BE2C (cell line): ENCODE data around the gene RIMS4.

Experiments used
- DNase-seq: peaks from one replicate; pipeline ENCODE4 v3.0.0-alpha.2; 2020
- H3K27me3 ChIP-seq: fragments of 250-450 bp; sonication (Bioruptor Pico); 2 replicates; pipeline ENCODE4 v1.5.1; 2020; ENCODE audit warnings: mild to moderate bottlenecking
- H3K36me3 ChIP-seq: fragments of 250-450 bp; sonication (Bioruptor Pico); 2 replicates; pipeline ENCODE4 v1.5.1; 2020; ENCODE audit warnings: mild to moderate bottlenecking
- H3K4me1 ChIP-seq: fragments of 250-450 bp; sonication (Bioruptor Pico); 2 replicates; pipeline ENCODE4 v1.5.1; 2020
- H3K4me3 ChIP-seq: 2 replicates; pipeline ENCODE4 v1.5.1; 2011; ENCODE audit warnings: low read depth, low read length
- H3K9me3 ChIP-seq: fragments of 250-450 bp; sonication (Bioruptor Pico); 2 replicates; pipeline ENCODE4 v1.5.1; 2020
- CTCF ChIP-seq: IDR thresholded peaks from 2 replicates; pipeline ENCODE4 v1.5.1; 2012; ENCODE audit warnings: mild to moderate bottlenecking, low read depth, low read length

The RIMS4 gene

GRCh38 chr20:44717986-44718385, 92.4 kb downstream of the RIMS4 start:
- TF ChIP-seq CTCF, result peak; percentile 42
- peaks cover 4% of the 10 kb centered on the region for H3K4me1 ChIP-seq
- no peak for DNase-seq

GRCh38 chr20:44716309-44717106, 93.8 kb downstream of the RIMS4 start:
- H3K9me3 ChIP-seq, result no peaks in the 10 kb centered on the region
- no peaks in the 10 kb centered on the region for H3K27me3 ChIP-seq
- H3K36me3 ChIP-seq, result no peaks in the 10 kb centered on the region
- DNase-seq, result no peak
- no peak for TF ChIP-seq CTCF
- peaks cover 4% of the 10 kb centered on the region for H3K4me1 ChIP-seq
- no peak overlapping the region for H3K4me3 ChIP-seq

More at GRCh38 chr20:44717986-44718385, 92.4 kb downstream of the RIMS4 start:
- Histone ChIP-seq H3K4me3 (no peak overlapping the region), H3K27me3 (no peaks in the 10 kb centered on the region), H3K9me3 (no peaks in the 10 kb centered on the region), H3K36me3 (no peaks in the 10 kb centered on the region)

- no peak for DNase-seq
- Histone ChIP-seq H3K4me3 (no peak overlapping the region), H3K4me1 (peaks cover 2% of the 10 kb centered on the region), H3K27me3 (no peaks in the 10 kb centered on the region), H3K9me3 (no peaks in the 10 kb centered on the region), H3K36me3 (no peaks in the 10 kb centered on the region)
- TF ChIP-seq CTCF, result no peak
Observed at GRCh38 chr20:44715499-44716308, 94.6 kb downstream of the RIMS4 start.

- H3K4me3 ChIP-seq, result no peak within 1 kb of the TSS
- DNase-seq, result peak; percentile 75
- H3K9me3 ChIP-seq, result no peaks in the 10 kb centered on the region
- no peaks in the 10 kb centered on the region for H3K36me3 ChIP-seq
- H3K27me3 ChIP-seq, result no peaks in the 10 kb centered on the region
- TF ChIP-seq CTCF, result no peak
- no peaks in the 10 kb centered on the region for H3K4me1 ChIP-seq
Observed at GRCh38 chr20:44714701-44715498, 95.4 kb downstream of the RIMS4 start, which contains the start of gene CCN5. TSS of gene CCN5 (plus strand) at chr20:44715369. CDS start at chr20:44715391, 22 bp downstream.

GRCh38 chr20:44714102-44714700, 96.1 kb downstream of the RIMS4 start:
- no peak overlapping the region for H3K4me3 ChIP-seq
- TF ChIP-seq CTCF, result no peak
- H3K27me3 ChIP-seq, result no peaks in the 10 kb centered on the region
- no peaks in the 10 kb centered on the region for H3K4me1 ChIP-seq
- no peak for DNase-seq
- H3K9me3 ChIP-seq, result no peaks in the 10 kb centered on the region
- H3K36me3 ChIP-seq, result no peaks in the 10 kb centered on the region
